Activated T-helper 2 cell treated with anti-CD3 and anti-CD28 coated beads, Interferon-gamma antibody, Interleukin-2, Interleukin-4, amounts not matched to agents 10 μg/mL and 5 μg/mL and 100 μg/mL, durations not matched to agents 14 hours and 24 hours and 36 hours (primary cell): ENCODE data around the gene HSD3B2. TPM values are rescaled to one million over a fixed set of nuclear protein-coding genes. Genes with fewer than 3 reads are reported as not detected.

ENCODE experiments used
- DNase-seq: peaks from one replicate; pipeline ENCODE4 v3.0.0; 2021; ENCODE audit warnings: low spot score
- H3K27ac Mint-ChIP-seq: one replicate; pipeline ENCODE4 v1.8.0; 2021; ENCODE audit warnings: mixed read lengths
- H3K27me3 Mint-ChIP-seq: one replicate; pipeline ENCODE4 v1.8.0; 2021; ENCODE audit warnings: low read depth, mixed read lengths
- H3K36me3 Mint-ChIP-seq: one replicate; pipeline ENCODE4 v1.8.0; 2021; ENCODE audit warnings: low read depth, mixed read lengths
- H3K4me1 Mint-ChIP-seq: one replicate; pipeline ENCODE4 v1.8.0; 2021; ENCODE audit warnings: low read depth, mixed read lengths
- H3K4me3 Mint-ChIP-seq: one replicate; pipeline ENCODE4 v1.8.0; 2021; ENCODE audit warnings: low read depth, mild to moderate bottlenecking, moderate library complexity, mixed read lengths
- H3K9me3 Mint-ChIP-seq: one replicate; pipeline ENCODE4 v1.8.0; 2021; ENCODE audit warnings: mixed read lengths
- intact Hi-C: fragments of 100-400 bp; cut with micrococcal nuclease; formaldehyde crosslinking; loops from one replicate; pipeline ENCODE4 v1.15.1; 2023
- total RNA-seq: library from RNA; stranded (reverse); gene quantifications from 2 replicates; pipeline ENCODE4 v1.2.3, GENCODE V29; 2022

HSD3B2 gene
- total RNA-seq, 1 donor from 2014 or later, result not detected

DNA sequence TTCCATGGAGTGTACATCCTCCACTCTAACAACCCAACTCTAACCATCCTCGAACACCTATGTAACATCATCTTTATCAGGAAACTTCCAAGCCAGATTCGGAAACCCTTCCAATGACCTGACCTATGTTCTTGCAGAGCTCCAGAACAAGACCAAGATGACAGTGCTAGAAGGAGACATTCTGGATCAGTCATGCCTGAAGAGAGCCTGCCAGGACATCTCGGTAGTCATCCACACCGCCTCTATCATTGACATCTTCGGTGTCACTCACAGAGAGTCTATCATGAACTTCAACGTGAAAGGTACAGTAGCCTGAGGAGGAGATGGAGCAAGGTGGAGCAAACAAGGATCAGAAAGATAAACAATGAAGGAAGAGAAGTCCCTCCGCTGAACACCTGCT is 56.0 kb downstream of the HSD3B2 start:
- Mint-ChIP-seq H3K4me3 (no peak overlapping the region), H3K4me1 (peaks cover 3% of the 10 kb centered on the region), H3K36me3 (no peaks in the 10 kb centered on the region), H3K27ac (no peak overlapping the region), H3K27me3 (peaks cover 5% of the 10 kb centered on the region), H3K9me3 (no peaks in the 10 kb centered on the region)
- intact Hi-C loops, result no loop called here
- no peak for DNase-seq

DNA sequence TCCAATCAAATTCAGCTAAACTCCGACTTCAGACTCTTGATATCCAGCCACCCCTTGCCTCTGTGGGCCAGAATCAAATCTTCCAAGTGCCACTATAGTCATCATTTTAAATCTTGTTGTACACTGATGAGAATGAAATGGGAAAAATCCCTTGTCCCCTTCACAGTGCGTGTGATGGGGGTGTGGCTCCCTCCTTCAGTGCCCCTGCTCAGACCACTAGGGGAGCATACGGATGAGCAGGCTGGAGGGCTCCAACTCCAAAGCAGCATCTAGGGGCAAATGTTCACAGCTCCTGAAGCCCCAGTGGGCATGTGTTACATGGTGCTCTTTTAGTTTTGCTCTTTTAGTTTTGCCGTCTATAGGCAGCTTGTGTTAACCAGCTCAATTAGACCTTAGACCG is 56.6 kb downstream of the HSD3B2 start:
- no peak overlapping the region for H3K27ac Mint-ChIP-seq
- no peaks in the 10 kb centered on the region for H3K9me3 Mint-ChIP-seq
- no peak for DNase-seq
- H3K36me3 Mint-ChIP-seq, result no peaks in the 10 kb centered on the region
- peaks cover 5% of the 10 kb centered on the region for H3K27me3 Mint-ChIP-seq
- no peak overlapping the region for H3K4me3 Mint-ChIP-seq
- peaks cover 3% of the 10 kb centered on the region for H3K4me1 Mint-ChIP-seq
- intact Hi-C loops, result no loop called here

DNA sequence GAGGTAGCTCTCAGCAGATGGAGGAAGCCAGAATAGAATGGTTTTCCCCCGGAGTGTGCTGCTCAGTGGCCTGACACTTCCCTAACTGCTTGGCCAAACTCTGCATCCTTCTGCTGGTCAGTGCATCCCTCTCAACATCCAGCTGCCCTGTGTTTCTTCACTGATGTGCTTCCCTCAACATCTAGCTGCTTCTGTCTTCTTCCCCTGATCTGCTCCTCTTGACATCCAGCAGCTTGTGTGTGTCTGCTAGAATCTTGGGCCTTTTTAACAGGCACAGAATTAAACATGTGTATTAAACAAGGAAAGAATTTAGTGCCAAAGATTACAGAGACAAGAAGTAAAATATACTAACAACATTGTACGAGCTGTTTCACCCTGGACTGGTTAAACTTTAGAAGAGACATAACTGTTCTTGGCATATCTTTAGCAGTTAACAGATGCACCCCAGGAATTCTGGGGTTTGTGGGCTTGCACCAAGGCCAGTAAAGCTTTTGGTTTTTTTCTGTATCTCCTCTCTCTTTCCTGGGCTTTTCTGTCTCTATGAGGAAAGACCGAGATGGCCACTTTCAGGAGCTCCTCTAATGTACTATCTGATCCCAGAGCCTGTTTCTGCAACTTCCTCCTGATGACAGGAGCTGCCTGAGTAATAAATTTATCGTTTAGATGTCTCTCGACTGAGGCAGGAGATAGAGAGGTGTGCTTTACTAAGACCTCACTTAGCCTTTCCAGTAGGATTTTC is 57.3 kb downstream of the HSD3B2 start:
- no peaks in the 10 kb centered on the region for H3K36me3 Mint-ChIP-seq
- H3K27me3 Mint-ChIP-seq, result peaks cover 5% of the 10 kb centered on the region
- H3K4me3 Mint-ChIP-seq, result no peak overlapping the region
- H3K27ac Mint-ChIP-seq, result no peak overlapping the region
- intact Hi-C loops, result no loop called here
- peaks cover 3% of the 10 kb centered on the region for H3K4me1 Mint-ChIP-seq
- no peak for DNase-seq
- no peaks in the 10 kb centered on the region for H3K9me3 Mint-ChIP-seq

Other genes starting within 250 kb of the HSD3B2 start
- not detected in 2 replicates for gene HAO2, start 46.4 kb upstream of the HSD3B2 start, total RNA-seq
- gene HSD3B1, start 92.1 kb downstream of the HSD3B2 start, total RNA-seq, result not detected in 2 replicates
- 12.6 and 13.0 TPM in 2 replicates for gene ZNF697, start 233.1 kb downstream of the HSD3B2 start, total RNA-seq